ENCODE data around the gene SKI. TPM values are rescaled to one million over a fixed set of nuclear protein-coding genes. Genes with fewer than 3 reads are reported as not detected.

SKI gene
- polyA plus RNA-seq, 1 donor: 46.1 TPM

- Histone ChIP-seq H3K9me3 (ENCODE audit: control insufficient read depth, low read depth, low read length) (peaks cover 7% of the 10 kb centered on the region), H3K27ac (ENCODE audit: low read length) (no peak overlapping the region), H3K27me3 (ENCODE audit: control insufficient read depth, insufficient read depth, low read length) (no peaks in the 10 kb centered on the region), H3K4me3 (ENCODE audit: low read length) (no peak overlapping the region), H3K36me3 (ENCODE audit: control insufficient read depth, insufficient read depth, low read length) (peaks cover 57% of the 10 kb centered on the region), H3K4me1 (ENCODE audit: control insufficient read depth, insufficient read depth, low read length) (peaks cover 13% of the 10 kb centered on the region)
- no peak for DNase-seq
- no CpG with 5 or more reads among the region's 33 CpGs for WGBS (ENCODE audit: insufficient coverage, low lambda C conversion rate)
These were observed 43.2 kb upstream of the SKI start for GRCh38 chr1:2184934-2185333.

GRCh38 chr1:2185880-2186855 is 42.0 kb upstream of the SKI start:
- H3K4me1 ChIP-seq (ENCODE audit: control insufficient read depth, insufficient read depth, low read length): peaks cover 25% of the 10 kb centered on the region
- no peak overlapping the region for H3K27ac ChIP-seq (ENCODE audit: low read length)
- WGBS (ENCODE audit: insufficient coverage, low lambda C conversion rate): no CpG with 5 or more reads among the region's 38 CpGs
- no peak for DNase-seq
- peaks cover 46% of the 10 kb centered on the region for H3K36me3 ChIP-seq (ENCODE audit: control insufficient read depth, insufficient read depth, low read length)
- H3K27me3 ChIP-seq (ENCODE audit: control insufficient read depth, insufficient read depth, low read length): no peaks in the 10 kb centered on the region
- H3K9me3 ChIP-seq (ENCODE audit: control insufficient read depth, low read depth, low read length): peaks cover 9% of the 10 kb centered on the region
- no peak overlapping the region for H3K4me3 ChIP-seq (ENCODE audit: low read length)

- Histone ChIP-seq H3K36me3 (ENCODE audit: control insufficient read depth, insufficient read depth, low read length) (peaks cover 40% of the 10 kb centered on the region), H3K4me3 (ENCODE audit: low read length) (no peak overlapping the region), H3K9me3 (ENCODE audit: control insufficient read depth, low read depth, low read length) (peaks cover 9% of the 10 kb centered on the region), H3K4me1 (ENCODE audit: control insufficient read depth, insufficient read depth, low read length) (peaks cover 29% of the 10 kb centered on the region), H3K27me3 (ENCODE audit: control insufficient read depth, insufficient read depth, low read length) (no peaks in the 10 kb centered on the region), H3K27ac (ENCODE audit: low read length) (no peak overlapping the region)
- DNase-seq: no peak
- WGBS (ENCODE audit: insufficient coverage, low lambda C conversion rate): no CpG with 5 or more reads among the region's 9 CpGs
These were observed 41.2 kb upstream of the SKI start for GRCh38 chr1:2186901-2187300.

- H3K27me3 ChIP-seq (ENCODE audit: control insufficient read depth, insufficient read depth, low read length): no peaks in the 10 kb centered on the region
- no CpG with 5 or more reads among the region's 13 CpGs for WGBS (ENCODE audit: insufficient coverage, low lambda C conversion rate)
These were observed 40.5 kb upstream of the SKI start for GRCh38 chr1:2187619-2188018.

GRCh38 chr1:2188336-2188735 is 39.8 kb upstream of the SKI start:
- whole genome bisulfite sequencing (ENCODE audit: insufficient coverage, low lambda C conversion rate): no CpG with 5 or more reads among the region's 16 CpGs

More at GRCh38 chr1:2187619-2188018, 40.5 kb upstream of the SKI start:
- Histone ChIP-seq H3K27ac (ENCODE audit: low read length) (no peak overlapping the region), H3K9me3 (ENCODE audit: control insufficient read depth, low read depth, low read length) (peaks cover 9% of the 10 kb centered on the region), H3K36me3 (ENCODE audit: control insufficient read depth, insufficient read depth, low read length) (peaks cover 33% of the 10 kb centered on the region), H3K4me3 (ENCODE audit: low read length) (no peak overlapping the region), H3K4me1 (ENCODE audit: control insufficient read depth, insufficient read depth, low read length) (peaks cover 36% of the 10 kb centered on the region)
- peak; percentile 29 to 48 for DNase-seq

GRCh38 chr1:2189459-2190425 is 38.4 kb upstream of the SKI start:
- DNase-seq: peak; percentile 87 to 96
- Histone ChIP-seq H3K4me1 (ENCODE audit: control insufficient read depth, insufficient read depth, low read length) (peaks cover 49% of the 10 kb centered on the region), H3K36me3 (ENCODE audit: control insufficient read depth, insufficient read depth, low read length) (peaks cover 20% of the 10 kb centered on the region), H3K9me3 (ENCODE audit: control insufficient read depth, low read depth, low read length) (peaks cover 9% of the 10 kb centered on the region), H3K4me3 (ENCODE audit: low read length) (peak overlapping the region; percentile 58), H3K27ac (ENCODE audit: low read length) (peak overlapping the region; percentile 96), H3K27me3 (ENCODE audit: control insufficient read depth, insufficient read depth, low read length) (no peaks in the 10 kb centered on the region)
- WGBS (ENCODE audit: insufficient coverage, low lambda C conversion rate): no CpG with 5 or more reads among the region's 65 CpGs

More at GRCh38 chr1:2188336-2188735, 39.8 kb upstream of the SKI start:
- peaks cover 9% of the 10 kb centered on the region for H3K9me3 ChIP-seq (ENCODE audit: control insufficient read depth, low read depth, low read length)
- H3K27ac ChIP-seq (ENCODE audit: low read length): no peak overlapping the region
- H3K27me3 ChIP-seq (ENCODE audit: control insufficient read depth, insufficient read depth, low read length): no peaks in the 10 kb centered on the region
- no peak for DNase-seq
- peaks cover 43% of the 10 kb centered on the region for H3K4me1 ChIP-seq (ENCODE audit: control insufficient read depth, insufficient read depth, low read length)
- peaks cover 33% of the 10 kb centered on the region for H3K36me3 ChIP-seq (ENCODE audit: control insufficient read depth, insufficient read depth, low read length)
- no peak overlapping the region for H3K4me3 ChIP-seq (ENCODE audit: low read length)

GRCh38 chr1:2190491-2190976 is 37.6 kb upstream of the SKI start:
- no CpG with 5 or more reads among the region's 19 CpGs for WGBS (ENCODE audit: insufficient coverage, low lambda C conversion rate)
- peaks cover 54% of the 10 kb centered on the region for H3K4me1 ChIP-seq (ENCODE audit: control insufficient read depth, insufficient read depth, low read length)
- peaks cover 12% of the 10 kb centered on the region for H3K36me3 ChIP-seq (ENCODE audit: control insufficient read depth, insufficient read depth, low read length)
- no peak for DNase-seq
- peak overlapping the region; percentile 58 for H3K4me3 ChIP-seq (ENCODE audit: low read length)
- H3K27me3 ChIP-seq (ENCODE audit: control insufficient read depth, insufficient read depth, low read length): no peaks in the 10 kb centered on the region
- H3K27ac ChIP-seq (ENCODE audit: low read length): peak overlapping the region; percentile 96
- peaks cover 9% of the 10 kb centered on the region for H3K9me3 ChIP-seq (ENCODE audit: control insufficient read depth, low read depth, low read length)

GRCh38 chr1:2192031-2192995 is 35.8 kb upstream of the SKI start:
- WGBS (ENCODE audit: insufficient coverage, low lambda C conversion rate): no CpG with 5 or more reads among the region's 30 CpGs
- DNase-seq: no peak
- H3K4me1 ChIP-seq (ENCODE audit: control insufficient read depth, insufficient read depth, low read length): peaks cover 61% of the 10 kb centered on the region
- H3K9me3 ChIP-seq (ENCODE audit: control insufficient read depth, low read depth, low read length): peaks cover 9% of the 10 kb centered on the region
- H3K27ac ChIP-seq (ENCODE audit: low read length): peak overlapping the region; percentile 93
- H3K4me3 ChIP-seq (ENCODE audit: low read length): no peak overlapping the region
- H3K27me3 ChIP-seq (ENCODE audit: control insufficient read depth, insufficient read depth, low read length): no peaks in the 10 kb centered on the region
- H3K36me3 ChIP-seq (ENCODE audit: control insufficient read depth, insufficient read depth, low read length): peaks cover 4% of the 10 kb centered on the region

- peak in 1 of 2 donors; percentile 84 for DNase-seq
- H3K4me3 ChIP-seq (ENCODE audit: low read length): peak overlapping the region; percentile 72
- no CpG with 5 or more reads among the region's 44 CpGs for WGBS (ENCODE audit: insufficient coverage, low lambda C conversion rate)
- H3K27ac ChIP-seq (ENCODE audit: low read length): peak overlapping the region; percentile 93
- H3K4me1 ChIP-seq (ENCODE audit: control insufficient read depth, insufficient read depth, low read length): peaks cover 66% of the 10 kb centered on the region
- peaks cover 2% of the 10 kb centered on the region for H3K36me3 ChIP-seq (ENCODE audit: control insufficient read depth, insufficient read depth, low read length)
- no peaks in the 10 kb centered on the region for H3K27me3 ChIP-seq (ENCODE audit: control insufficient read depth, insufficient read depth, low read length)
- H3K9me3 ChIP-seq (ENCODE audit: control insufficient read depth, low read depth, low read length): peaks cover 7% of the 10 kb centered on the region
These were observed 34.4 kb upstream of the SKI start for GRCh38 chr1:2193514-2194281.
